B cell (primary cell): Measurements from ENCODE around the gene MLLT3.

Experiments used
- CTCF ChIP-seq: fragments of 200-600 bp; IDR thresholded peaks from one replicate; pipeline ENCODE4 v1.8.0; 2022; ENCODE audit warnings: antibody characterized with exemption, mild to moderate bottlenecking
- EZH2 ChIP-seq: IDR thresholded peaks from 2 replicates; pipeline ENCODE4 v1.6.1; 2012; ENCODE audit warnings: borderline replicate concordance, low read depth, mild to moderate bottlenecking, moderate library complexity, low read length; ENCODE audit not compliant: insufficient read depth, poor library complexity, severe bottlenecking

GRCh38 chr9:20496328-20496727 is 126.0 kb downstream of the MLLT3 start:
- TF ChIP-seq CTCF (no peak), EZH2 (no peak)
